GM19025 (cell line): ENCODE data around the gene FARP1.

Experiments
- ATAC-seq: cut with Tn5 transposase; IDR thresholded peaks from one replicate; pipeline ENCODE4 v1.9.1; 2021; ENCODE audit warnings: mild to moderate bottlenecking, low read depth, moderate library complexity; ENCODE audit not compliant: unreplicated experiment

FARP1 gene

DNA sequence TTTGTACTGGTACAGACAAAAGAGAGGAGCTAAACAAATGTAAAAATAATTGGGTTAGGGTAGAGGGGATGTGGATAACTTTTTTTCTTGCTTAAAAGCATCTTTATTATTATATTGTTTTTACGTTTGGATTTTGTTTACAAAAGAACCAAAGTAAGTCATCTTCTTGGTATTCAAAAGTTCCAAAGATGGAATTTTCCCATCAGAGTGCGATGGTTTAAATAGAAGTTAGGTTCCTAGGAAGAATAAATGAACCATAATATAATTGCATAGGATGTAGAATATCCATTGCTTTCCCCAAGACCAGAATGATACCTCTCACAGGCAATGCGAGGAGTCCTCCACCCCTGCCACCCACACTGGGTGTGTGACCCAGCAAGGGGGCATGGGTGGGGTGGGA, 133.6 kb downstream of the FARP1 start:
- no peak for ATAC-seq

DNA sequence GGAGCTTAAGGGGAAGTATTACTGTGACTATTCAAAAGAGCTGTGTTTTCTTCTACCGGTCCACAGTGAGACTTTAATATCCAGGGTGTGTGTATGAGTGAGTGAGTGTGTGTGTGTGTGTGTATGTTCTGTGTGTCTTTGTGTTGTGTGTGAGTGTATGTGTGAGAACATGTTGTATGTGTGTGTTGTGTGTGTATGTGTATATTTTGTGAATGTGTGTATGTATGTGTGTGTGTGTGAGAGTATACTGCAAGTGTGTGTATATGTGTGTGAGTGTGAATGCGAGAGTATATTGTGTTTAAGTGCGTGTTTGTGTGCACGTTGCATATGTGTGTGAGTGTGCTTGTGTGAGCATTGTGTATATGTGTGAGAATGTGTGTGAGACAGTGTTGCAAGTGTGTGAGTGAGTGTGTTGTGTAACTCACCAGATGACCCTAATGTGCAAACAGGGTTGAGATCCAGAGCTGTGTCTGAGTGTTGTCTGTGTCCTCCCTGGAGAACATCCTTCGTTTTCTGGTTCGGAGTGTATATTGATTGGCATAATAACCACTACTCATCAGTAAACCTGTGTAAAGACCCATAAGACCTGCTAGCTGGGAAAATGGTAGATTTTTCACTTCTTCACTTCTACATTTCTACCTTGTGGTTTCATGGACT, 135.3 kb downstream of the FARP1 start:
- no peak for ATAC-seq

DNA sequence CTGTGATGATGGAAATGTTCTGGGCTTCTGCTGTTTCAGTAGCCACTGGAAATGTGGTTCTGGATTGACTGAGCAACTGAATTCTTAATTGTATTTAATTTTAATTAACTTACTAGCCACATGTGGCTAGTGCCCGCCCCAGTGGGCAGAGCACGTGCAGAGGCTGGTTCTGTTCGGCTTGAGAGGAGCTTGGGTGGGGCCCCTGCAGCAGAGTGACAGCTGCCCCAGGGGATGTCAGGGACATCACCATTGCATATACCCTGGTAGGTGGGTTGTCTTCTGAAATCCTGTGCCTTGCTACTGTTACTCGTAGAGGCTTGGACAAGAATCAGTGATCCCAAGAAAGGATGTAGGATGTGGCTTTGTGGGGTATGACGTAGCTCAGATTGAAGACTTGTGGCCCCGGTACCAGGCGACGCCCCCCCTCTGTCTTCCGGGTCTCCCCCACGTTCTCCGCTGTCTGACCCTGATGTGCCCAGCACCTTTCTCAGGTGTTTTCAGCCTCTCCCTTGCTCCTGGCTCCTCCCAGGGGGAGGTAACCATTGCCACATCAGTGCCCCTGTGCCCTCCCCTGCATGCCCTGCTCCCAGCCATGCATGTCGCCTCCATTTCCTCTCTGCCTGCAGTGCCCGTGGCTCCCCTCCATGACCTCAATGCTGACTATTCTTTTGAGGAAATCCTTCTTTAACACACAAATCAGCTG, 136.7 kb downstream of the FARP1 start:
- ATAC-seq: no peak

DNA sequence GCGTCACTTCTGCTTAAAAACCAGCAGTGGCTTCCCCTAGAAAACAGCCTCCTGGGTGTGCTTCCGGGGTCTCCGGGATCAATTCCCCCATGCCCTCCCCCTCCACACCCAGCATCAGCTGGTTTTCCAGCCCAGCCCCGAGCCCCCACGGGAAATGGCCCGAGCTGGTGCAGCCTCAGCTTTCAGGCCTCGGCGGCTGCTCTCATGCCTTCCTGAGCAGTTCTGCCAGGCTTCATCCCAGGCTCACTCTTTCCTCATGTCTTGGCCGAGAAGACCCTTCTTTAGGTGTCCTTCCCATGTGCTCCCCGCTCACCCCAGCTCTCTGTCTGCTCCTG, 137.2 kb downstream of the FARP1 start:
- no peak for ATAC-seq

DNA sequence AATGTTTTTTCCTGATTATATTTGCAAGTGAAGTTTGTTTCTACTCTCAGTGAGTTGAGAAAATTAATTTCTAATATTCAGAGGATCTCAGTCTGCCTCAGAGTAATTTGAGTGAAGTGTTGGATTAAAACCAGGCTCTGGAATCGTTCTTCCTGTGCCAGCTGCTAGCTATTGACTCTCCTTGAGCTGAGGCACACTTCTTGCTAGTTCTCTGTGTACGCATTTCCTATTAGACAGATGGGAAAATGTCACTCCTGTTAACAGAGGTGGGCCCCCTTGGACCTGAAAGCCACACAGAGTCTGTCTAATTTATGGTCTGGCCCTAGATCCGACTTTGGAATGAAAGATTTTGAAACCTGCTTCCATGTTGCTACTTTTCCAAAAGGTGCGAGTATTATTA, 141.8 kb downstream of the FARP1 start:
- no peak for ATAC-seq

DNA sequence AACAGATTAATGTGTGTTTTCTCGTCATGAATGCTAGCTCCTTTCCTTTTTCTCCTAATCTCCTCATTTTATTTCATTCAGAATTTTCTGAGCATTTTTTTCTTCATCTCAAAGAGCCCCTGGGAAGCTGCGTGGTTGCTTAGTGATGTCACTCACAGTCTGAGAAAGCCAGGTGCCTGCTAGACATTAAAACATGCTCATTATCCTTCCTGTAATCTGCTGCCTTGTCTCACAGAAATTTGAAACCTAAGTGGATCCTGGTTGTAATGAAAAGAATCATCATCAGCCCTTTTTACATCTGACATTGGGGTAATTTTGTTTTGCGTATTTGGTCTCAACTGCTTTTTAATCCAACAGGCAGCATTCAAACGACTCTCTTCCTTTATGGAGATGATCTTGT, 142.4 kb downstream of the FARP1 start:
- ATAC-seq: no peak

DNA sequence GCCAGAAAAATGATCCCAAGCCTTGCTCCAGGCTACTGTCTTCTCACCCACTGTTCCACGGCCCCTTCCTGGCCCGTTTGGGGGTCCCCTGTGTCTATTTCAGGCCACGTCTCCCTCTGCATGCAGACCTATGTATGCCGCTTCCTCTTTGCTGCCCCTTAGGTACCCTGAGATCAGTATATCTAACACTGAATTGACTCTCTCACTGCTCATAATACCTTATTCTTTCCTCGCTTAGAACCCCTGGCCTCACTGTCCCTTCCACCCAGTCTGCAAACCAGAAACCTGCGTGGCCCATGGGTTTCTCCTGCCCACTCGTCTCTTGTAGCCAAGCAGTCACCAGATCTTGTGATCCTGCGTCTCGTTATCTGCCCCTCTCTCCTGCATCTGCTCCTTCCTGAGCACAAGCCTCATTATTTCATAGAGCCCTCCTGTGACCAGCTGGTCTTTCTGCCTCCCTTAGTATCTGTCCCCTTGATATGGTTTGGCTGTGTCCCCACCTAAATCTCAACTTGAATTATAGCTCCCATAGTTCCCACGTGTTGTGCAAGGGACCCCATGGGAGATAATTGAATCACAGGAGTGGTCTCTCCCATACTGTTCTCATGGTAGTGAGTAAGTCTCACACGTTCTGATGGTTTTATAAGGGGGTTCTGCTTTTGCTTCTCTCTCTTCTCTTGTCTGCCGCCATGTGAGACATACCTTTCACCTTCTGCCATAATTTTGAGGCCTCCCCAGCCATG, 143.1 kb downstream of the FARP1 start:
- no peak for ATAC-seq

DNA sequence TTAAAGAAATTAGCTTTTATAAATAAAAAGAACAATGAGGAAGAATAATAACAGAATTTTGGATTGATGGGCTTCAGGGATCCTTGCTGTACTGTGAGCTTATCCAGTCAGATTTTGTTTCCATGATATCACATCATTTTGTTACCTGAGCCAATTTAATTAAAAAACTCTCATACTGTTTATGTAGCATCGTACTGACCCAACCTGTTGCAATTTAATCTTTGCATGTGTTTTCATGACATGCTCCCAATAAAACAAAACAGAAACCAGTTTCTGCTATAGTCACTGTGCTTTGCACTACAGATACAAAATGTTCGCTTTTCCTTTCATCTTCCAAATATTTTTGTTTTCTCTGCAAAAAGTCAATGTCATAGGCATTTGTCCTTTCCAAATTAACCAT, 143.9 kb downstream of the FARP1 start:
- ATAC-seq: no peak

DNA sequence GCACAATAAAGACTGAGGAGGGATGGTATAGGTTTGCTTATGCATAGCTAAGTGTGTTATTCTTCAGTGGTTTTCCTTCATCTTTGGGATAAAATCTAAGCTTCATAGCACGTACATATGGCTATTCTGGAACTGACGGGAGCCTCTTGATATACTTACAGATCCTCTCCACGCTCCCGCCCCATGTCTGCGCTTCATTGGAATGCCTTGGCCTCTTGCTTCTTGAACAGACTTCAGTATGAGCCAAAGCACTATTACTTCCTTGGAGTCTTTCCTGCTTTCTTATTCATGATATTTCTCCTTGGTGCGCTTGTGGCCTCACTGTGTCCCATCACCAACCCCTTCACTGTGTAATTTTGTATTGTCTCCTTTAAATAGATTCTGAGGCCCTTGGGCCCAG, 145.3 kb downstream of the FARP1 start:
- ATAC-seq: no peak

DNA sequence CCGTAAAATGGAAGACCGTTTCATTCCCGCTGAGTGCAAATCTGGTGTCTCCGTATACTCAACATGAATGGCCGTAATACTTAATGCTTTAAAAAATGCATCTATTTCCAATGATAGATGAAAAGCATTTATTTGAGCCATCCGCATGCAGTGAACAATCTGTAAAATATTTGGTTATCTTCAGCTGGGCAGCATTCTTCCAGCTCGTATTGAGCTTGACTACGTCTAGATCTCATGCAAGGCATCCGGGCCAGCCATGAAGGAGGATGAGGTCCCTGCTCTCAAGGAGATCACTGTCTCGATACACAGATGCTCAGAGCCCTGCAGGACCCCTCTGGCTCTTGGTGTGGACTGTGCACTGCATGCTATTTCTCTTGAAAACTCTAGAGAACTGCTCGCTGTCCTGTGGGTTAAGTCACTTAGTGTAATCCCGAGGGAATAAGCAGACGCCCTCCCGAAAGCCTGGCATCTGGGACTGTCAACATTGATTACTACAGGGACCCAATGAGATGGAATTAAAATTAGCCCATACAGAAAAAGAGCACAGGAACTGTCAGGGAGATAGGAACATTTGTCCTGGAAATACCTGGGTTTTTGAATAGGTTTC, 146.5 kb downstream of the FARP1 start:
- no peak for ATAC-seq

DNA sequence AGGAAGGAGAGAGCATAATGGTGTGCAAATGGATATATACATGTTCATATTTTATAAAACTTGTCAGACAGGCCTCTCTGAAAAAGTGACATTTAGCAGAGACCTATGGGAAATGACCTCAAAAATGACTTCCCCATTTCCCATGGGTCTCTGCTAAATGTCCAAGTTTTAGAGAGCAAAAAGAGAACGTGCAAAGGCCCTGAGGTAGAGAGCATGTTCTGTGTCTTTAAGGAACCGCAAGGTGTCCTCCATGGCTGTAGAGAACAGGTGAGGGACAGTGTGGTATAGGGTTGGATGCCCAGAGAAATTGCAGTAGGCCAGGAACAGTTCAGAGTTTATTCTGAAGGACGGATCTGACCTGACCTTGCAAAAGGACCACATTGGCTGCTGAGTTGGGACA, 147.4 kb downstream of the FARP1 start:
- ATAC-seq: no peak

DNA sequence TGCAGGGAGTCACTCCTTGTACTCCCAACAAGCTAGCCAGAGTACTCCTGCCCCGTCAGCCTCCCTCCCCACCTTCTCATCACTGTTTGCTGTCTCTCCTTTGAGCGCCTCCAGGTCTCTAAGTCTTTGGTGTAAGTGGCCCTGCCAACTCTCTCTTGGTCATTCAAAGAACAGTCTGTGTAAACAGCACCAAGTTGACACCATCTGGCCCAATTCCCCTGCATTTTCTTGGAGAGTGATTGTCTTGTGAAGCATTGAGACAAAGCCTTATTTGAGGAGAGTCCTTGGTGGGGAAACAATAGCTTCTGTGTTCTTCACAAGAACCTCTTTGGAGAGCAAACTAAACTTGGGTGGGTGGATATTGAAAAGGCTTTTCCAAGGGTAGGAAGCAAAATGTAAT, 148.8 kb downstream of the FARP1 start:
- ATAC-seq: no peak

DNA sequence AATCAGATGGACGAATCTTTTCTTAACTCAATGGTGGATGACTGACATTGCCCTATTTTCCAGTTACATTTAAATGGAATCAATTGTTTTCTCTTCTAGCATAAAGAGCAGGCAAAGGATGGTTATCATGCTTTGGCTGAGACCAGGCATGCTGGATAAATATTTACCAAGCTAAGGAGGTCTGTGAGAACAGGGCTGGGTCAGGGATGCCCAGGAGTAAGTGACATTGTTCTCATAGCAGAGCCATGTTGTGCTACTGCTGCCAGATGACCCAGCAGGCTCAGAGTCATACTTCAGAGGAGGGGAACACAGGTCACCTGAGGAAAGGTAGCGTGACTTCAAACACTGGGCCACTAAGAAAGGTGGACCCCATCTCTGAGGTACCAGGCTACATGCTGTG, 150.2 kb downstream of the FARP1 start:
- no peak for ATAC-seq

DNA sequence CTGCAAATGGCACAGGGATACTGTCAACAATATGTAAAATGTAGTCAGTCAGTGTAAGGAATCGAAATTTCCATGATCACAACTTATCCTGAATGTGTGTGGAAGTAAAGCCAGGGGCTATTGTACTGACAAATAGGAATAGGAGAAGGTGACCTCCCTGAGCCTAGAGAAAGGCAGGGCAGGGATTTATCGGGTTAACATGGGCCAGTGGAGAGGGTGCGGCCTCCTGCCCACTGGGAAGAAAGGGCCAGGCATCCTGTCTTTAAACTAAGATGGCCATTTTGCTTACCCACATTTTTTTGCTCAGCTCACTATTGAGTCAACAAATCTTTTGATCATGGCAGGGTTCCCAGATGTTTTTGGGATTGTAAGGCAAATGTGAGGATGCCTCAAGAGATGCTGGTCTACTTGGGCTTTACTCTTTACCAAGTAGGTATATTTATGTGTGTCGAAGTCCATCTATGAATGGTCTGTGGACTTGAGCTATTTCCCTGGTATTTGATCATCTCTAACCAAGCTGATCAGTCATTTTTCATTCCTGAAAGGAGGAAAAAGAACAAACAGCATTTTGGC, 150.8 kb downstream of the FARP1 start:
- no peak for ATAC-seq

DNA sequence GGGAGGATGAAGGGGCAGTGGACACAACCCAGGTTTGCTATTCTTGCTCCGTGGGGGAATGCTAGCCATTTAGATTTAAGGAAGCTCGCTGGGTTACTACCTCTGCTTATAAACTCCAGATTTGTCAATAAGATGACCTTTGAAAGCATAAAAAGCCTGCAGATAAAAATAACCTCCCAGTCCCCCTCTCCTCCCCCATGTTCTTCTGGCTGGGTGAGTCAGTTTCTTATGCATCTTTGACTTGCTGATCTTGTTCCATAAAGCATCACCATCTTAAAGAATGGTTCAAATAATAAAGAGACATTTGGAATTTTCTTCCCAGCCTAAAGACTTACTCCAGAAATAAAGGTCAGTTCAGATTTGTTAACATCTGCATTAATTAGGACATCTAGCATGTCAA, 152.5 kb downstream of the FARP1 start:
- no peak for ATAC-seq

DNA sequence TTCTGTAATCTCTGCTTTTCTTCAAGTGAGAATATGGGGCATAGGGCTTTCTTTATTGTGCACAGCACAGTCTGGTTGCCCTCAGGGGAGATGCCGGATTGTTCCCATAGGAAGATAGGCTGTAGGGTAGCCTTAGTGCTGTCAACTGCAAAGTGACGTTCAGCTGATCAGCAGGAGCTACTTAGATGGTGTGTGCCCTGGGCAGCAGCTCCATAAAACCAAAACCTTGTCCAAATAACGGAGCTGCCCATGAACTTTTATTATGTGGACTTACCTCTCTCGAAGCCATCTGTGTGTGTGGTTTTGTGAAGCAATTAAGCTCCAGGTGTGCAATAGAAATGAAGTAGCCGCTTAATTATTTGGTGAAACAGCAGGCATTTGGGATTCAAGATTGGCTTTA, 154.2 kb downstream of the FARP1 start:
- ATAC-seq: no peak

DNA sequence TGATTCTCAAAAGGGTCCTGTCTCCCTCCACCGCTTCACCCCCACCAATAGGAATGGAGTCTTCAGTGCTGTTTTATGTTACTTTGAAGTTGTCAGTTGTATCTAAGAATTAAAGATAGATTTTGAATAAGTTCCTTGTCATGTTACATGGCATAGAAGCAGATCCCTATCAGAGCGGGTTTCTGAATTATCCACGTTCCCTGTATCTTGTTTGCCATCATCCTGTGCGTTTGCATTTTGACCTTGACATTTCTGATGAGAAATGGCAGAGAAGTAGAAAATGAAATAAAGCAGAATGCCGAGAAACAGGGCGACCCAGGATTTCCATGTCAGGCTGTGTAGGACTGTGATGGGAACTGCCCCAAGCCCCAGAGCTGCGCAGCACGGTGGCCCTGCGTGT, 154.9 kb downstream of the FARP1 start:
- ATAC-seq: no peak

DNA sequence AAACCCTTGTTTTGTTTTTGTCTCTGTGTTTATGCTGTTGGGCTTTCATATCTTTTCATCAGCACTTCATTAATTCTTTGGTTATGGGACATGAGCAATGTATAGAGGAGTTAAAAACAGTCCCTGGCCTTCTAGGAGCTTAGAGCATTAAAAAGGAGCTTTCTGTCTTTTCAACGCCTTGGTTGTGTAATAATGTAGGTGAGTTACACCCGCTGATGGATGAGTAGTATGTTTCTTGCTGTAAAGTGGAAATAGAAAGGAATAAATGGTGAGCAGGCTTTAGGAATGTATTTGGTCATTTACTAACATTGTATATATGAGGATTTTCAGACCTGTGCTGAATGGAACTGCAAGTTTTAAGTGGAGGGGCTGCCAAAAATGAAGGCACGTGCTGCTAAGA, 155.7 kb downstream of the FARP1 start:
- no peak for ATAC-seq

DNA sequence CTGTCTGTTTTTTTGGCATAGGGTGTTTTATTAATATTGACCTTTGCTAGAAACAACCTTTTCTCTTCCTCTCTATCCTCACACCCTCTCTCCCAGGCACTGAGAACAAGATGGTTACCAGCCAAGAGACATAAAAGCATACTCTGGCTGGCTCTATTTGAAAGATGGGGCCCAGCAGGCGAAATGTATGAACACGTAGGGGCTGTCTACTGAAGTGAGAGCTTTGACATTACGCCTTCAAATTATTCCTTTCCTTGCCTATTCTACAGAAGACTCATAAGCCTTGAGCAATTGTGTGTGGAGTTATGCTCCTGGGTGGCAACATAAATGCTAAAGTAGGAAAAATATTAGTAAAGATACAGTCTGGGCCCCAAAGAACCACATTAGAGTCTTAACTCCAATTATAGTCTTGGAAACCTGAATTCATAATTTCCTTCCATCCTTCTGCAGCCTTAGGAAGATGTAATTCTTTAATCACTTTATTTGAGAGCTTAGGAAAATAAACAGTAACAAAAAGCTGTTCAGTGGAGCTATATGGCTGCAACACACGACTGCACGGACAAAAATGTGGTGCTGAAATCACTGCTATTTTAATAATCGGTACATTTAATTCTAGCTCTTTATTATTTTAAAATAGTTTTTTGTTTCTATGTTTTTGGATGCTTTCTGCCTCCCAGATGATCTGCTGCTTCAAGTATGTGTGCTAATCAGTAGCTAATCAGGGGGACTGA, 156.5 kb downstream of the FARP1 start:
- ATAC-seq: no peak

DNA sequence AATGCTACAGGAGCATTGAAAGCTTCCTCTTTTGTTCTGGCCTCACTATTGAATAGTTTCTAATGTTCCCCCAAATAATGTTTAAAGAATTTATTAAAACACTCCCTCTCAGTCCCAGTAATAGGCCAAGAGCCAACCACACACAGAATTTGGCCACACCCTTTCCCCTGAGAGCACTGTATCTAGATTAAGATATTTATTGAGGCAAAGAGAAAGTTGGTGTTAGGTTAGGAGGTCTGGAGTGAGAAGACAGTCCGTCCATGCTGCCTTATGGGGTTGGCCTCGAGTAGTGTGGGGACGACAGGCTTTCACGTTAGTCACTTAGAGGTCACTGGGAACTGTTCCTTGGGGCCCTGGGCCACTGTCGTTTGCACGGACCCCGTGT, 157.1 kb downstream of the FARP1 start:
- no peak for ATAC-seq
